T-helper 1 cell (primary cell): ENCODE measurements around the gene AUNIP.
"Not testable (repeated sequence)": the region's sequence is repeated elsewhere in the genome, so short reads cannot be mapped to it uniquely, and the experiment has no call there.

Source experiments
- DNase-seq, 5 donors: peaks; one replicate each; pipeline ENCODE4 v3.0.0-alpha.2; 2012 to 2020

Gene AUNIP

GRCh38 chr1:25863486-25864262 lies 4.4 kb upstream of the AUNIP start:
- no peak for DNase-seq

- DNase-seq, result no peak
Observed at GRCh38 chr1:25862785-25863485, 3.7 kb upstream of the AUNIP start.

GRCh38 chr1:25861316-25862286 lies 2.3 kb upstream of the AUNIP start:
- no peak for DNase-seq

- DNase-seq, result no peak
Observed at GRCh38 chr1:25858494-25858893, 763 bp downstream of the AUNIP start.

- DNase-seq, result no peak
Observed at GRCh38 chr1:25856856-25857255, 2.4 kb downstream of the AUNIP start.

GRCh38 chr1:25854554-25854953 lies 4.7 kb downstream of the AUNIP start:
- no peak for DNase-seq

- no peak for DNase-seq
Observed at GRCh38 chr1:25848531-25848930, 10.7 kb downstream of the AUNIP start.

GRCh38 chr1:25847929-25848328 lies 11.3 kb downstream of the AUNIP start:
- DNase-seq, result no peak

GRCh38 chr1:25845664-25846063 lies 13.6 kb downstream of the AUNIP start:
- DNase-seq, result no peak

- DNase-seq, result no peak
Observed at GRCh38 chr1:25844536-25845337, 14.5 kb downstream of the AUNIP start.

- no peak for DNase-seq
Observed at GRCh38 chr1:25843483-25843882, 15.8 kb downstream of the AUNIP start.

- not testable (repeated sequence) for DNase-seq
Observed at GRCh38 chr1:25839808-25840207, 19.4 kb downstream of the AUNIP start.

- DNase-seq, result no peak
Observed at GRCh38 chr1:25837262-25837875, 21.9 kb downstream of the AUNIP start.

GRCh38 chr1:25836695-25837094 lies 22.6 kb downstream of the AUNIP start:
- no peak for DNase-seq

GRCh38 chr1:25834894-25835293 lies 24.4 kb downstream of the AUNIP start:
- DNase-seq, result no peak

- DNase-seq, result no peak
Observed at GRCh38 chr1:25833158-25833557, 26.1 kb downstream of the AUNIP start.

GRCh38 chr1:25832336-25833037 lies 26.8 kb downstream of the AUNIP start:
- no peak for DNase-seq

- no peak for DNase-seq
Observed at GRCh38 chr1:25831569-25832196, 27.6 kb downstream of the AUNIP start.

GRCh38 chr1:25829046-25829445 lies 30.2 kb downstream of the AUNIP start:
- DNase-seq, result no peak

- no peak for DNase-seq
Observed at GRCh38 chr1:25828491-25828890, 30.8 kb downstream of the AUNIP start.

GRCh38 chr1:25826571-25826970 lies 32.7 kb downstream of the AUNIP start:
- DNase-seq, result no peak
